Hematopoietic multipotent progenitor cell treated with erythropoietin and hydrocortisone succinate and interleukin-3 and kit ligand, for 4 days (in vitro differentiated cells): ENCODE results near the gene TAS2R14.

Source experiments
- DNase-seq: peaks from one replicate; pipeline ENCODE4 v3.0.0-alpha.2; 2015

The TAS2R14 gene

GRCh38 chr12:10939163-10939562, at the start of gene TAS2R14:
Gene TAS2R14, minus strand, starts transcription at chr12:10939263. Its CDS starts 56 bp downstream, at chr12:10939207.
- no peak for DNase-seq

GRCh38 chr12:10986812-10987211, 47.7 kb upstream of the TAS2R14 start, which contains the start of gene TAS2R50:
Gene TAS2R50, minus strand, starts transcription at chr12:10986912. Its CDS starts 52 bp downstream, at chr12:10986860.
- DNase-seq = no peak

- DNase-seq = peak; percentile 13
These were observed 43.2 kb upstream of the TAS2R14 start for GRCh38 chr12:10982244-10982643.

GRCh38 chr12:10974965-10975364, 35.9 kb upstream of the TAS2R14 start:
- no peak for DNase-seq

GRCh38 chr12:10968765-10969456, 29.8 kb upstream of the TAS2R14 start:
- no peak for DNase-seq

- no peak for DNase-seq
These were observed 28.3 kb upstream of the TAS2R14 start for GRCh38 chr12:10967409-10967808.

- no peak for DNase-seq
These were observed 27.3 kb upstream of the TAS2R14 start for GRCh38 chr12:10966314-10966713.

- DNase-seq = no peak
These were observed 26.4 kb upstream of the TAS2R14 start for GRCh38 chr12:10965476-10965875.

GRCh38 chr12:10960211-10960610, 21.1 kb upstream of the TAS2R14 start:
- DNase-seq = peak; percentile 85

GRCh38 chr12:10959804-10960203, 20.7 kb upstream of the TAS2R14 start:
- no peak for DNase-seq

GRCh38 chr12:10957741-10958140, 18.7 kb upstream of the TAS2R14 start:
- no peak for DNase-seq

- DNase-seq = no peak
These were observed 17.0 kb upstream of the TAS2R14 start for GRCh38 chr12:10956085-10956484.

GRCh38 chr12:10952645-10953044, 13.6 kb upstream of the TAS2R14 start:
- no peak for DNase-seq

GRCh38 chr12:10943167-10943566, 4.1 kb upstream of the TAS2R14 start:
- no peak for DNase-seq

GRCh38 chr12:10941916-10942607, 3.0 kb upstream of the TAS2R14 start:
- DNase-seq = peak; percentile 6

- no peak for DNase-seq
These were observed 2.3 kb upstream of the TAS2R14 start for GRCh38 chr12:10941369-10941768.

GRCh38 chr12:10940389-10940788, 1.3 kb upstream of the TAS2R14 start:
- DNase-seq = no peak

- DNase-seq = peak; percentile 9
These were observed 2.6 kb downstream of the TAS2R14 start for GRCh38 chr12:10936506-10936905.

- no peak for DNase-seq
These were observed 10.2 kb downstream of the TAS2R14 start, which contains the start of gene PRH2 for GRCh38 chr12:10928746-10929286. Gene PRH2, plus strand, starts transcription at chr12:10929236. Its CDS starts 38 bp downstream, at chr12:10929274.

GRCh38 chr12:10926269-10926668, 12.8 kb downstream of the TAS2R14 start:
- DNase-seq = no peak

- DNase-seq = no peak
These were observed 19.3 kb downstream of the TAS2R14 start for GRCh38 chr12:10919809-10920208.

GRCh38 chr12:10910380-10910779, 28.7 kb downstream of the TAS2R14 start:
- no peak for DNase-seq

GRCh38 chr12:10909462-10909861, 29.6 kb downstream of the TAS2R14 start, which contains the start of gene TAS2R13:
Gene TAS2R13, minus strand, starts transcription at chr12:10909562. Its CDS starts 264 bp downstream, at chr12:10909298.
- no peak for DNase-seq

- no peak for DNase-seq
These were observed 34.4 kb downstream of the TAS2R14 start for GRCh38 chr12:10904686-10905085.
